Karpas-422 (cell line): ENCODE results near the gene MAGI3. TPM values are rescaled to one million over a fixed set of nuclear protein-coding genes. Genes with fewer than 3 reads are reported as not detected.

Source experiments
- DNase-seq: peaks from one replicate; pipeline ENCODE4 v3.0.0-alpha.2; 2015
- H2AFZ ChIP-seq: fragments of 200-600 bp; sonication (generic); 2 replicates; pipeline ENCODE4 v1.6.1; 2014; ENCODE audit warnings: antibody characterized with exemption, low read length, mixed read lengths
- H3K27ac ChIP-seq: fragments of 200-600 bp; sonication (generic); 2 replicates; pipeline ENCODE4 v1.5.1; 2014; ENCODE audit warnings: mild to moderate bottlenecking, low read length, moderate library complexity
- H3K27me3 ChIP-seq: fragments of 200-600 bp; sonication (generic); 2 replicates; pipeline ENCODE4 v1.6.1; 2014; ENCODE audit warnings: low read length, mixed read lengths
- H3K36me3 ChIP-seq: fragments of 200-600 bp; sonication (generic); 2 replicates; pipeline ENCODE4 v1.6.1; 2014; ENCODE audit warnings: low read length, mixed read lengths; ENCODE audit not compliant: insufficient read depth
- H3K4me1 ChIP-seq: fragments of 200-600 bp; sonication (generic); 2 replicates; pipeline ENCODE4 v1.6.1; 2014; ENCODE audit warnings: mild to moderate bottlenecking, low read length, mixed read lengths
- H3K4me2 ChIP-seq: fragments of 200-600 bp; sonication (generic); 2 replicates; pipeline ENCODE4 v1.6.1; 2014; ENCODE audit warnings: low read length, low read depth, mild to moderate bottlenecking; ENCODE audit not compliant: poor library complexity, severe bottlenecking
- H3K4me3 ChIP-seq: fragments of 200-600 bp; sonication (generic); 2 replicates; pipeline ENCODE4 v1.5.1; 2014; ENCODE audit warnings: mild to moderate bottlenecking, antibody characterized with exemption, low read length, mixed read lengths
- H3K79me2 ChIP-seq: fragments of 200-600 bp; sonication (generic); 2 replicates; pipeline ENCODE4 v1.6.1; 2014; ENCODE audit warnings: mild to moderate bottlenecking, low read length, mixed read lengths
- H3K9ac ChIP-seq: fragments of 200-600 bp; sonication (generic); 2 replicates; pipeline ENCODE4 v1.6.0; 2014; ENCODE audit warnings: low read length
- H3K9me2 ChIP-seq: fragments of 200-600 bp; sonication (generic), shearing (Covaris generic); replicated peaks from 2 replicates; pipeline ENCODE4 v1.6.0; 2014; ENCODE audit warnings: mild to moderate bottlenecking, low read length, moderate library complexity; ENCODE audit not compliant: insufficient read depth
- H3K9me3 ChIP-seq: fragments of 300-700, 200-600 bp; sonication (generic); 2 replicates; pipeline ENCODE4 v1.6.1; 2014; ENCODE audit warnings: low read length, mixed read lengths
- H4K20me1 ChIP-seq: fragments of 200-600 bp; sonication (generic); 2 replicates; pipeline ENCODE4 v1.6.1; 2014; ENCODE audit warnings: mild to moderate bottlenecking, antibody characterized with exemption, low read length, low read depth; ENCODE audit not compliant: insufficient read depth
- total RNA-seq: library from RNA; depleted of rRNA; stranded (reverse); fragments of >200 nt; shearing (Covaris generic); gene quantifications from 2 replicates; pipeline ENCODE4 v1.2.3, GENCODE V29; 2014; ENCODE audit warnings: low replicate concordance

MAGI3 gene
- total RNA-seq, 1 experiment from 2014 or later, result not detected

DNA sequence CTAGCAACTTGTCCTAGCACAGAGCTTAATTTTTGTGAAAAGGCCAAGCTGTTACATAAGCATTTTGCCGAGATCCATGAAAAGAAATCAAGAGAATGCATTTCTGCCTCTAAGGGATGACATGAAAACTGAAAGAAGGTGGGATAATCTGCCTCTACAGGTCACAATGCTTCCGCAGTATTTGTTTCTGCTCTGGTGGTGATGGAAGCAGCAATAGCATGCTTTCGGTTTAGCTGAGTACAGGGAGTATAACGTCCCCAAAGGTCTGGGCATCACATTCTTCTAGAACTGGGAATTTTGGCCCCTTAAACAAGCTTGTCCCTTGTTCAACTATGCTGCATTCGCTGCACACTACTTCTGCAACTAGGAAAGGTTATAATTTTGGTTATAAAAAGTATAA, 14.4 kb upstream of the MAGI3 start:
- no peak overlapping the region for H3K27ac ChIP-seq
- H3K27me3 ChIP-seq, result no peaks in the 10 kb centered on the region
- H4K20me1 ChIP-seq, result no peaks in the 10 kb centered on the region
- no peak overlapping the region for H3K4me3 ChIP-seq
- no peaks in the 10 kb centered on the region for H3K9me2 ChIP-seq
- H3K4me2 ChIP-seq, result no peak overlapping the region
- no peak overlapping the region for H3K9ac ChIP-seq
- H2AFZ ChIP-seq, result no peak overlapping the region
- DNase-seq, result no peak
- no peaks in the 10 kb centered on the region for H3K9me3 ChIP-seq
- H3K36me3 ChIP-seq, result no peaks in the 10 kb centered on the region
- no peaks in the 10 kb centered on the region for H3K4me1 ChIP-seq
- H3K79me2 ChIP-seq, result no peaks in the 10 kb centered on the region

DNA sequence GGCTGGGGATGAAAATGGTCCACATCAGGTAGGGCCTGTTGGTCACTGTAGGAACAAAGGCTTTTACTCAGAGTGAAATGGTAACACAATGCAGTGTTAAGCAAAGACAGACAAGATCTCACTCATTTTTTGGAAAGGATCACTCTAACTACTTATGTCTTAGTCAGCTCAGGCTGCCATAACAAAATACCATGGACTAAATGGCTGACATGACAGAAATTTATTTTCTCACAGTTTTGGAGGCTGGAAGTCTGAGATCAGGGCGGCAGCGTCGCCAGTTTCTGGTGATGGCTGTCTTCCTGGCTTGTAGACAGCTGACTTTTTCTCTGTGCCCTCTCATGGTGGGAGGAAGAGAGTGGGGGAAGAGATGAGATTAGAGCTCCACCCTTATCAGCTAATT, 10.2 kb upstream of the MAGI3 start:
- Histone ChIP-seq H3K27me3 (no peaks in the 10 kb centered on the region), H3K36me3 (no peaks in the 10 kb centered on the region), H3K9ac (no peak overlapping the region), H4K20me1 (no peaks in the 10 kb centered on the region), H3K4me2 (no peak overlapping the region), H3K4me1 (no peaks in the 10 kb centered on the region), H3K9me2 (no peaks in the 10 kb centered on the region), H2AFZ (no peak overlapping the region), H3K79me2 (no peaks in the 10 kb centered on the region), H3K27ac (no peak overlapping the region), H3K9me3 (no peaks in the 10 kb centered on the region), H3K4me3 (no peak overlapping the region)
- DNase-seq, result no peak

DNA sequence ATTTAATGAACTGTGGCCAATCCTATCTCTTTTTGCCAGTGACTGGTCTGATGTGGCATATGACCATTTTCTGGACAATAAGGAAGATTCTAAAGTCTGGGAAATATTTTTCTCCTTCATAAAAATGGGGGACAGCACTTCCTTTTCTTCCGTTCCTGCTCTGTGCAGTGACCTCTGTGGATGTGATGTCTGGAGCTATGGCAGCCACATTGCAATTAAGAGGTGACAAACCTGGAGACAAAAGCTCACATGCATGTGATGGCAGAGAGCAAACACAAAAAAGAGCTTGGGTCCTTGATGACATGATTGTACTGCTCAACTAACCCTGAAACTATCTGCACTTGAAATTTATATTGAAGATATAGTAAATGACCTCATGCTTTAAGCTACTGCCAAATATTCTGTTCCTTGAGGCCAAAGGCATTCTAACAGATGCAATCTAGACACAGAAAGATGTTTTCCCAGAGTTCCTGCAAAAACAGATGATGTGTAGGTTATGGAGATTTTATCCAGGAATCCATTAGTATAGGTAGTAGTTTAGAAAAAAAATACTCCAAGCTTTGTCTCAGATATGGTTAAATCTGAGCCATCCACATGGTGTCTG, 2.2 kb upstream of the MAGI3 start:
- Histone ChIP-seq H3K9me2 (no peaks in the 10 kb centered on the region), H3K79me2 (no peaks in the 10 kb centered on the region), H3K36me3 (no peaks in the 10 kb centered on the region), H4K20me1 (no peaks in the 10 kb centered on the region), H3K4me2 (no peak overlapping the region), H3K9me3 (no peaks in the 10 kb centered on the region), H3K4me1 (no peaks in the 10 kb centered on the region), H3K27me3 (no peaks in the 10 kb centered on the region), H2AFZ (no peak overlapping the region), H3K9ac (no peak overlapping the region), H3K27ac (no peak overlapping the region), H3K4me3 (no peak overlapping the region)
- DNase-seq, result no peak

DNA sequence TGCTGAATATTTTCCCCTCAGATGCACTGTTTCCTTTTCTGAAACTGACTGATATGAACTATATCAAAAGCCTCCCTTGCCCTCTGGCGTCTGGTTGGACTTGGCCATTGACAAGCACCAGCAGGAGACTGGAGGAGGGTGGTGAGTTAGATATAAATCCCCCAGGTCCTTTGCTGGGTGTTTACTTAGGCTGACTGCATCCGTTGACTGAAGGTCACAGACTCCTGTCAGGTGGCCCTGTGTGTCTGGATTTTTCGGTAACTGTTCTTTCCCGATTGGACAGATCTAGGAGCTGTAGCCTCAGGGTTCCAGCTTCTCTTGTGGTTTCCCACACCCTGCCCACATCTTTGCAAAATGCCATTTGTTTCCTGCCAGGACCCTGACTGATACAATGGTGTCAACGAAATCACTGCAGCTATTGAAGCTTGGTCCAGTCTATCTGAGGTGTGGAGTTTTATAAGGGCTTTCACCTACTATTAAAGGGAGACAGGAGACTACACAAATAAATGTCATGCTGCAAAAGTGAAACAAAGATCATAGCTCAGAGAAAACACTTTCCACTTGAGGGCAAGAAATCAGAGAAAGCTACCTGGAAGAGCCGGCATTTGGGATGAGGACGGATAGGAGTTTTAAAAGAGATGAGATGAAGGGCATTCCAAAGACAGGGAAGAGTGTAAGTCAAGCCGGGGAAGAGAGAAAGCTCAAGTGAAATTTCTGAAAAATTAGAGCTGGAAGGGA, 1.5 kb upstream of the MAGI3 start:
- no peaks in the 10 kb centered on the region for H3K4me1 ChIP-seq
- no peak overlapping the region for H2AFZ ChIP-seq
- no peaks in the 10 kb centered on the region for H4K20me1 ChIP-seq
- DNase-seq, result no peak
- H3K4me3 ChIP-seq, result no peak overlapping the region
- no peaks in the 10 kb centered on the region for H3K9me3 ChIP-seq
- no peaks in the 10 kb centered on the region for H3K27me3 ChIP-seq
- H3K9me2 ChIP-seq, result no peaks in the 10 kb centered on the region
- no peaks in the 10 kb centered on the region for H3K36me3 ChIP-seq
- H3K27ac ChIP-seq, result no peak overlapping the region
- no peaks in the 10 kb centered on the region for H3K79me2 ChIP-seq
- H3K9ac ChIP-seq, result no peak overlapping the region
- H3K4me2 ChIP-seq, result no peak overlapping the region

DNA sequence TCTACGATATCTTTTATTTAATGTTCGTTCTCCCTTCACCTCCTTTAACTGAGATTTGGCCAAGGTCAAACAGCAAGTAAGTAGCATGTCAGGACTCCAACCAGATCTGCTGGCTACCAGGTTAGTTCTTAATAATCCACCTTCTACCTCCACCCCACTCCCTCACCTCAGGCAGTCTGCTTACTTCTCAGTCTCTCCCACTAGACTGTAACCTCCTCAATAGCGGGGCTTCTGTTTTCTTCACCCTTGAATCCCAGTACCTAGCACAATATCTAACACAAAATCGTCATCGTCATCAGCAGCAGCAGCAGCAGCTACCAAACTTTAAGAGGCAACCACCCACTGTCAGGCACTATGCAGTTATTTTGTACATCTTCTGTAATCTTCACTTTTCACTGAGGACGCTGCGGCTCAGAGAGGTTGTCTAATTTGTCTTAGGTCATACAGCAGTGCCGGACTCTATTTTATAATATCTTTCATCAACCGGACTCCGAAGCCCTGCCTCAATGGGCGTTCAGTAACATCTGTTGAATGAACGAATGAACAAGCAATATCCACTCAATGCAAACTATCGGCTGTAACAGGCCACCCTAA, 859 bp upstream of the MAGI3 start:
- no peak for DNase-seq
- no peak overlapping the region for H3K27ac ChIP-seq
- no peak overlapping the region for H3K4me2 ChIP-seq
- no peak overlapping the region for H2AFZ ChIP-seq
- no peaks in the 10 kb centered on the region for H3K9me3 ChIP-seq
- no peaks in the 10 kb centered on the region for H3K4me1 ChIP-seq
- no peaks in the 10 kb centered on the region for H3K9me2 ChIP-seq
- no peaks in the 10 kb centered on the region for H3K27me3 ChIP-seq
- no peak overlapping the region for H3K9ac ChIP-seq
- H3K4me3 ChIP-seq, result no peak overlapping the region
- no peaks in the 10 kb centered on the region for H4K20me1 ChIP-seq
- H3K79me2 ChIP-seq, result no peaks in the 10 kb centered on the region
- no peaks in the 10 kb centered on the region for H3K36me3 ChIP-seq

DNA sequence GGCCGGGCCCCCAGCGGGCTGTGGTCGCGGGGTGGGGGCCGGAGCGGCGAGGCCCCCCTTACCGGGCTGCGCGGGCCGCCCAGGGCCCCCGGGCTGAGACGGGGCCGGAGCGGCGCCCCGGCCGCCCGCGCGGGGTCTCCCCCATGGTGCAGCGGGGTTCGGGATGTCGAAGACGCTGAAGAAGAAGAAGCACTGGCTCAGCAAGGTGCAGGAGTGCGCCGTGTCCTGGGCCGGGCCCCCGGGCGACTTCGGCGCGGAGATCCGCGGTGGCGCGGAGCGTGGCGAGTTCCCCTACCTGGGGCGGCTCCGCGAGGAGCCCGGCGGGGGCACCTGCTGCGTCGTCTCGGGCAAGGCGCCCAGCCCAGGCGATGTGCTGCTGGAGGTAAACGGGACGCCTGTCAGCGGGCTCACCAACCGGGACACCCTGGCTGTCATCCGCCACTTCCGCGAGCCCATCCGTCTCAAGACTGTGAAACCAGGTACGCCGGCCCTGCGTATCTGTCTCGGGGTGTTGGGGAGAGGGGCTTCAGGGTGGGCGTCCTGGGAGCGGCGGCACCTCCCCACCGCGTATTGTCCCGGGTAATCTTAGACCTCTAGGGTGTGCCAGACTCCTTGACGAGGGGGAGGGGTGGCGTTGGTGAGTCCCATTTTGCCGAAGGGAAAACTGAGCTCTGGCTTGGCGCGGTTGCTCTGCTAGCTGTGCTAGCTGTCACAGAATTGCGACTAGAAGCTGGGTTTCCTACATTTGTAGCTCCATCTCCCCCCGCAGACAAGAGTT, 745 bp downstream of the MAGI3 start:
- Histone ChIP-seq H3K4me1 (no peaks in the 10 kb centered on the region), H4K20me1 (no peaks in the 10 kb centered on the region), H3K27ac (no peak overlapping the region), H3K36me3 (no peaks in the 10 kb centered on the region), H3K79me2 (no peaks in the 10 kb centered on the region), H3K9ac (no peak overlapping the region), H3K4me3 (no peak overlapping the region), H3K9me3 (no peaks in the 10 kb centered on the region), H3K27me3 (no peaks in the 10 kb centered on the region), H2AFZ (no peak overlapping the region), H3K9me2 (no peaks in the 10 kb centered on the region), H3K4me2 (no peak overlapping the region)
- DNase-seq, result no peak

DNA sequence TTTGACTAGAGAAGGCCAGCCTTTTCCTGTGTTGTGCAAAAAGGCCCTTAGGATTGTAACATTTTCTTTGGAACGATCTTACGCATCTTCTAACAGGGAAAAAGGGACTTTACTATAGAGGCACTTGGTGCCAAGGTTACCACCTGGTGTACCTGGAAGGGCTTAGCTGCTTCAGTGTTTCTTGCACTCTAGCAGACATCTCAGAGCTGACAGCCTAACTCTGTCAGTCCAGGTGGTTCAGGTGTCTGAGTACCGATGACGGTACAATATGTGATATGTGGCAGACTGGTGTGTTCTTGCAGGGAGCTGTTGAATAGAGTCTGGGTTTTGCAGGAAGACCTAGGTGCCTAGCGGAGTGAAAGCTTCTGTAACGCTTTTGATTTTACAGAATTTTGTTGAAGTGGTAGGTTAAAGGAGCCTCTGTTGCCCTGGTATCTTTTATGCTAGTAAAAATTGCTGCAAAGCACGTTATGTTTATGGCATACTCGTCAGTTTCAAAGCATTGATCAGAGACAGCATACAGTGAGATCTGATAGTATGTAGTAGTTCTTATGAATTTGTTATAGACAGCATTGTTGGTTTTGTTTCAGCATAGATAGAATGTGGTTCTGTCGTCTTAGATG, 1.4 kb downstream of the MAGI3 start:
- Histone ChIP-seq H3K4me2 (no peak overlapping the region), H4K20me1 (no peaks in the 10 kb centered on the region), H2AFZ (no peak overlapping the region), H3K4me3 (no peak overlapping the region), H3K36me3 (no peaks in the 10 kb centered on the region), H3K27ac (no peak overlapping the region), H3K9ac (no peak overlapping the region), H3K9me3 (no peaks in the 10 kb centered on the region), H3K9me2 (no peaks in the 10 kb centered on the region), H3K27me3 (no peaks in the 10 kb centered on the region), H3K79me2 (no peaks in the 10 kb centered on the region), H3K4me1 (no peaks in the 10 kb centered on the region)
- DNase-seq, result no peak
